ENCODE data around the gene NBPF12. TPM values are rescaled to one million over a fixed set of nuclear protein-coding genes. Genes with fewer than 3 reads are reported as not detected.
"Not testable (repeated sequence)": the region's sequence is repeated elsewhere in the genome, so short reads cannot be mapped to it uniquely, and the experiment has no call there.

NBPF12 gene
- total RNA-seq, 2 experiments from 2014 or later, result 8.0 TPM

- CTCF ChIA-PET, POLR2A ChIA-PET: not testable (repeated sequence)
Measured at GRCh38 chr1:146970656-146971055, 32.5 kb downstream of the NBPF12 start.

GRCh38 chr1:146972681-146973080 is 34.6 kb downstream of the NBPF12 start:
- POLR2A ChIA-PET, CTCF ChIA-PET: not testable (repeated sequence)

- CTCF ChIA-PET, result not testable (repeated sequence)
Measured at GRCh38 chr1:146985855-146986254, 47.7 kb downstream of the NBPF12 start.

GRCh38 chr1:146986450-146986849 is 48.3 kb downstream of the NBPF12 start:
- POLR2A ChIA-PET, result not testable (repeated sequence)

More at GRCh38 chr1:146985855-146986254, 47.7 kb downstream of the NBPF12 start:
- POLR2A ChIA-PET, result not testable (repeated sequence)

GRCh38 chr1:146987502-146987901 is 49.4 kb downstream of the NBPF12 start:
- POLR2A ChIA-PET, CTCF ChIA-PET: not testable (repeated sequence)

More at GRCh38 chr1:146986450-146986849, 48.3 kb downstream of the NBPF12 start:
- CTCF ChIA-PET, result not testable (repeated sequence)

- POLR2A ChIA-PET, CTCF ChIA-PET: not testable (repeated sequence)
Measured at GRCh38 chr1:146989455-146989854, 51.3 kb downstream of the NBPF12 start.

GRCh38 chr1:147008495-147008894 is 70.4 kb downstream of the NBPF12 start:
- POLR2A ChIA-PET, CTCF ChIA-PET: not testable (repeated sequence)

GRCh38 chr1:147026975-147027374 is 88.9 kb downstream of the NBPF12 start:
- POLR2A ChIA-PET, CTCF ChIA-PET: not testable (repeated sequence)

- CTCF ChIA-PET, POLR2A ChIA-PET: not testable (repeated sequence)
Measured at GRCh38 chr1:147030066-147030653, 92.0 kb downstream of the NBPF12 start.

- POLR2A ChIA-PET, result no interaction called here
- CTCF ChIA-PET, result no interaction called here
Measured at GRCh38 chr1:147039916-147040315, 101.8 kb downstream of the NBPF12 start.

- CTCF ChIA-PET, result interaction anchor here (0.7 kb wide), 2 partner anchors 37 to 47 kb away, joined by 3 to 4 read pairs; no protein-coding TSS in a partner anchor
- POLR2A ChIA-PET, result not testable (repeated sequence)
Measured at GRCh38 chr1:147042891-147043290, 104.8 kb downstream of the NBPF12 start.

- CTCF ChIA-PET, POLR2A ChIA-PET: not testable (repeated sequence)
Measured at GRCh38 chr1:147044511-147044910, 106.4 kb downstream of the NBPF12 start.

Other genes with a start within 250 kb of the NBPF12 start
- gene PRKAB2, start 234.1 kb downstream of the NBPF12 start, total RNA-seq, result 1 to 10 TPM; 5.9 to 6.8 TPM